NCI-H2029 treated with DMSO at 0.1 percent for 48 hours (cell line): ENCODE results near the gene SCAMP2.
"Not testable (repeated sequence)": the region's sequence is repeated elsewhere in the genome, so short reads cannot be mapped to it uniquely, and the experiment has no call there.

ENCODE experiments used
- DNase-seq: peaks from one replicate; lab custom pipeline; 2025; lab: John Stamatoyannopoulos, UW

The SCAMP2 gene

DNA sequence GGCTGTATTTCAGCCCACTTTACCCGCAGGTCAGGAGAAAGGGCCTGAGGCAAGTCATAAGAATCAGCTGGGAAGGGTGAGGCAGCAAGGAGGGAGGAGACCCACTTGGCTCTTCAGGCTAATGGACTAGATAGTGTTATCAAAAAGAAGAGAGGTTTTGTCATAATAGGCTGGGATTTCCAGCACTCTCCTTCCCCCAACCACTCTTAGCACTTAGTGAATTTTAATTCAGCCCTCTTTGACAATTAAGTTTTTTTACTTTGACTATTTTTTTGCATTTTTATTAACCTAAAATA, 17.4 kb upstream of the SCAMP2 start:
- no peak for DNase-seq

DNA sequence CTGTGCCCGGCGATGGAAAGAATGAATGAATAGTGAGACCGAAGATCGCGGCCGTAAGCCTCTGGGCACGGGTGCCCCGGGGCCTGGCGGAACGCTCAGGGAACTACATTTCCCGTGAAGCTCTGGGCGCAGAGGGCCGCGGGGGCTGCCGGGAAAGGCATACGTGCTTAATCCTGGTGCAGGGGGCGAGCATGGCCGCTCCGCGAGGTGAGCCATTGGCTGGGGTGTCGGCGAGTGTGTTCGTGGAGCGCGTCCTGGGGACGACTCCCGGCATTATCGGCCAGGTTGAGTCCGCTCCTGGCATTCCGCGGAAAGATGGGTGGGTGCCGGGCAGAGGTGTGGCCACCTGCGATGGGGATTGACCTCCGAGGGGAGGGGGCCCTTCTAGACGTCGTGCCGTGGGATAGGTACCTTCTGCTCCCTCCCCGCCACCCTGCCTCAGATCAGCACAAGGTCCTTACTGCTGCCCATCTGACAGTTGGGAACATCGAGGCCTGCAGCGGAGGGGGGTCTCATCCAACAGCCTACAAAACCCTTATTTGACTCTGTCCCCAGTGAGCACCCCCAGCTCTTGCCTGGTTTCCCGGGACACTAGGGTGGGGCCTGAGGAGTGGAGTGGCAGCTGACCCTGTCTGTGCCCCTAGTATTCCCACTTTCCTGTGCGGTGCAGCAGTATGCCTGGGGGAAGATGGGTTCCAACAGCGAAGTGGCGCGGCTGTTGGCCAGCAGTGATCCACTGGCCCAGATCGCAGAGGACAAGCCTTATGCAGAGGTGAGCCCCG, 16.9 kb upstream of the SCAMP2 start, which contains the start of gene MPI:
Gene MPI, plus strand, starts transcription at position 160 of the 782 bp plus-strand sequence. Its CDS starts 32 bp downstream, at position 192.
- DNase-seq, result no peak

DNA sequence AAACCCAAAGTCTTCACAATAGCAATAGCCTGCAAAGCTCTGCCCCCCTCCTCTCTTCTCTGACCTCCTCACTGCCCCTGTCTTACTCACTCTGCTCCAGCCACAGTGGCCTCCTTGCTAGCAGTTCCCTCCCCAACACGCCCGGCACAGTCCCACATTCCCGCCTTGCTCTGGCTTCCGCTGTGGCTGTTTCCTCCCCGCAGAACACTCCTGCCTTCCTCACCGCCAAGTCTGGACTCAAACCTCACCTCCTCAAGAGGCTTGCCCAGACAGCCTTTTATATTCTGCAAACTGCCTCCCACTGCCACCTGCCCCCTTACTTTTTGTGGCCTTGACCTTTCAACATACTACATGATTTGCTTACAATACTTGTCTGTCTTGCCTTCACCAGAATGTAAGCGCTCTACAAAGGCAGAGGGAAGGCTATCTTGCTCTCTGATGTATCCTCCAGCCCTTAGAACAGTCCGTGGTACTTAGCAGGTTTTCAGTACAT, 16.3 kb upstream of the SCAMP2 start:
- DNase-seq, result no peak

DNA sequence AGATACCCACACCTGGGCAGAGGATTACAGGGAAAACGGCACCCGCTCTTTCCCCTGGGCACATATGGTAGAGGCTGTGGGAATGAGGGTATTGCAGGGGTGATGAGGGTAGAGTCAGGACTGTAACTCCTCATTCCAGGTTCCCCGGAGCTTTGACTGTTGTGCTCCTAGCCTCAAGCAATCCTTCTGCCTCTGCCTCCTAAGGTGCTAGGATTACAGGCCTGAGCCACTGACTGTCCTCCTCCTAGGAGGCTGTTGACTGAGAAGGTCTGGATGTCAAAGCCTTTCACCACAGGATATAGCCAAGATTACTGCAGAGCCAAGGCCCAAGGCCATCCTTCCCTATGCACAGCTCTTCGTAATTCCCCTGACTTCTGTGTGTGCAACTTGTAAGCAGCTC, 15.6 kb upstream of the SCAMP2 start:
- no peak for DNase-seq

DNA sequence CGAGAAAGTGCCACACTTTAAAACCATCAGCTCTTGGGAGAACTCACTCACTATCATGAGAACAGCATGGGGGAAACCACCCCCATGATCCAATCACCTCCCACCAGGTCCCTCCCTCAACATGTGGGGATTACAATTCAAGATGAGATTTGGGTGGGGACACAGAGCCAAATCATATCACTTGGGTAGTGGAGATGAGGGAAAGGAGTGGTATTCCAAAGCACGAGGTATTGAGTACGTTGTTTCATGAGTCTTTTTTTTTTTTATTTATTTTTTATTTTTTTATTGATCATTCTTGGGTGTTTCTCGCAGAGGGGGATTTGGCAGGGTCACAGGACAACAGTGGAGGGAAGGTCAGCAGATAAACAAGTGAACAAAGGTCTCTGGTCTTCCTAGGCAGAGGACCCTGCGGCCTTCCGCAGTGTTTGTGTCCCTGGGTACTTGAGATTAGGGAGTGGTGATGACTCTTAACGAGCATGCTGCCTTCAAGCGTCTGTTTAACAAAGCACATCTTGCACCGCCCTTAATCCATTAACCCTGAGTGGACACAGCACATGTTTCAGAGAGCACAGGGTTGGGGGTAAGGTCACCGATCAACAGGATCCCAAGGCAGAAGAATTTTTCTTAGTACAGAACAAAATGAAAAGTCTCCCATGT, 14.5 kb upstream of the SCAMP2 start:
- not testable (repeated sequence) for DNase-seq

DNA sequence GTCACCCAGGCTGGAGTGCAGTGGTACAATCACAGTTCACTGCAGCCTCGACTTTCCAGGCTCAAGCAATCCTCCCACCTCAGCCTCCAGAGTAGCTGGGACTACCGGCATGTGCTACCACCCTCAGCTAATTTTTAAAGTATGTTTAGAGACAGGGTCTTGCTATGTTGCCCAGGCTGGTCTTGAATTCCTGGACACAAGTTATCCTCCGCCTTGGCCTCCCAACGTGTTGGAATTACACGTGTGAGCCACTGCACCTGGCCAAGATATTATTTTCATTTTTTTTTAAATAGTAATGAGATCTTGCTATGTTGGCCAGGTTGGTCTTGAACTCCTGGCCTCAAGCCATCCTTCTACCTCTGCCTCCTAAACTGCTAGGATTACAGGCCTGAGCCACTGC, 12.3 kb upstream of the SCAMP2 start:
- DNase-seq, result no peak

DNA sequence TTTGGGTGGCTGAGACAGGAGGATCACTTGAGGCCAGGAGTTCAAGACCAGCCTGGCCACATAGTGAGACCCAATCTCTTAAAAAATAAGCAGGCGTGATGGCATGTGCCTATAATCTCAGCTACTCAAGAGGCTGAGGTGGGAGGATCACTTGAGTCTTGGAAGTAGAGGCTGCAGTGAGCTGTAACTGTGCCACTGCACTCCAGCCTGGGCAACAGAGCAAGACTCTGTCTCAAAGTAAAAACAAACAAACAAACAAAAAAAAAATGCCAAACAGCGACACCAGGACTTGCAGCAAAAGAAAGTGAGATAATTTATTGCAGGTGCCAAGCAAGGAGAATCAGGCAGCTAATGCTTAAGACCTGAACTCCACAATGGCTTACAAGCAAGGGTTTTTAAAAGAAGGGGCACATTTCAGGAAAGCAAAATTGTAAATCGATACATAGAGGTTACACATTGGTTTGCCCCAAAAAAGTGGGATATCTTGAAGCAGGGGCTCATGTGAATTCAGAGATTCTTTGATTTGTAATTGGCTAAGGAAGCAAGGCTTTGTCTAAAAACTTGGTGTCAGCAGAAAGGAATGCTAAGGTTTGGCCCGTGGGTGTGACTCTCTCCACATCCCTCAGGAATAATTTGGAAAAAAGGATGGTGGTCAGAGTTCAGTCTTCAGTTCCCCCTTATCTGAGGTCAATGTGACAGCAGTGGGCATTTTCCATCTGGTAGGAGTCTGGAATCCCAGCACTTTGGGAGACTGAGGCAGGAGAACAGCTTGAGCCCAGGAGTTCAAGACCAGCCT, 11.5 kb upstream of the SCAMP2 start:
- DNase-seq, result no peak

DNA sequence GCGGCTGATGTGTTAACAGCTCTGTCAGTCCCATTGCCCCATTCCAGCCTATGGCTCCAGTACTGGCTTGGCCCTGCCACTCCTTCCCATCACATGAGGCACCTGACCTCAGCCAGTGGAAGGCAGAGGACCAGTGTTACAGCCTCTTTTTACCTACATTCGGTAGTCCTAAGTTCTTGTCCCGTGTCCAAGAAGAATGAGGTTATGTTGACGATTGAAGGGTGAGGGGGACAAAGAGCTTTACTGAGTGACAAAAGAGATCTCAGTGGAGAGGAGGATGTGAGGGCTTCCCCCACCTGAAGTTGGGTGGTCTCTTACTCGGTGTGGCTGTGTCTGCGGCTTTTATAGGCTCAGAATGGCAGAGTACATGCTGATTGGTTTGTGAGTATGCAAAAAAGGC, 9.4 kb upstream of the SCAMP2 start:
- DNase-seq, result no peak

DNA sequence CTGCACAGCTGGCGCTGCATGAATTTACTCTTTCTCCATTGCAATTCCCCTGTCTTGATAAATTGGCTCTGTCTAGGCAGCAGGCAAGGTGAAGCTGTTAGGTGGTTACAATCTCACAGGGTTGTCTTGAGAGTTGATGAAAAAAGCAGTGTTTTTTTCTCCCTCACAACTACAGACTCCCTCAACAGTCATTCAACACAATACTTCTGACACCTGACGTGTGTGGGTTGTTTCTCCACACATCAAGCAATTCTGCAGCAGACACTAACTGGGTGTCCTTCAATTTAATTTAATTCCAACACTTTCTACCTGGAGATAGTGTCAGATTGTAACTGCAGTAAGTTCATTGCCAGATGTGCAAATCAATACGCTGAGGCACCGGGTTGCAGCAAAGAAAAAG, 5.1 kb upstream of the SCAMP2 start:
- no peak for DNase-seq

DNA sequence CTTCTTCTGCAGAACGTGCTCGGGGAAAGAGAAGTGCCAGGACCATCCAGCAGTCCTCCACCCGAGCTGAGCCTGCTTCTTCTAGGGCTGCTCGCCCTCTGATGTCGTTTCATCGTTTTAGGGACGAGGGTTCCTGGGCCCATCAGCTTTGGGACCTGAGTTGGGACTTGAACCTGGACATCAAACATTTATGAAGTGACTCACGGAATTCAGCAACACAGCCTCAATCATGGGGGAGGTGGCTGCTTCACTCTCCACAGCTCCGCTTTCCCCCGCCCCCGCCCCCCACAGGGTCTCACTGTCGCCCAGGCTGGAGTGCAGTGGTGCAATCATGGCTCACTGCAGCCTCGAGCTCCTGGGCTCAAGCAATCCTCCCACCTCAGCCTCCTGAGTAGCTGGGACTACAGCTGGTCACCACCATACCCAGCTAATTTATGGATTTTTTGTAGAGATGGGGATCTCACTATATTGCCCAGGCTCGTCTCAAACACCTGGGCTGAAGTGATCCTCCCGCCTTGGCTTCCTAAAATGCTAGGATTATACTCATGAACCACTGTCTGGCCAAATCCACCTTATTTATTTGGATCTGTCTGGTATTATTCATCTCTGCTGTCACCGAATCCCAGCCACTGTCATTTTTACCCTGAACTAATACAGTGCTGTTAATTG, 725 bp upstream of the SCAMP2 start:
- DNase-seq, result no peak

DNA sequence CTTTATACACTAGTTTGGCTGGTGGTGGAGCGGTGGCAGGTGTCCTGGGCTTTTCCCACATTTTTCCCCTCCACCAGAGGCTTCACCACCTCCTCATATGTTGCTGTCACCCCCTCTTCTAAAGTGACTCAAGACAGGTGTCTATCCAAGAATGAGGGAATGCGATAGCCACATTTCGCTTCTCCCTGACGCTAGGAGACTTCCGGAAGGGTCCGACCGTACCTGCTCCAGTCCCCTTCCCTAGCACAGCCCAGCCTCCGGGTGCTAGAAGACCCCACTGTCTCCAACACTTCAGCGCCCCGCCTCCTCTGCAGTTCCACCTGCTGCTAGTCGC, 496 bp downstream of the SCAMP2 start:
- DNase-seq, result no peak

DNA sequence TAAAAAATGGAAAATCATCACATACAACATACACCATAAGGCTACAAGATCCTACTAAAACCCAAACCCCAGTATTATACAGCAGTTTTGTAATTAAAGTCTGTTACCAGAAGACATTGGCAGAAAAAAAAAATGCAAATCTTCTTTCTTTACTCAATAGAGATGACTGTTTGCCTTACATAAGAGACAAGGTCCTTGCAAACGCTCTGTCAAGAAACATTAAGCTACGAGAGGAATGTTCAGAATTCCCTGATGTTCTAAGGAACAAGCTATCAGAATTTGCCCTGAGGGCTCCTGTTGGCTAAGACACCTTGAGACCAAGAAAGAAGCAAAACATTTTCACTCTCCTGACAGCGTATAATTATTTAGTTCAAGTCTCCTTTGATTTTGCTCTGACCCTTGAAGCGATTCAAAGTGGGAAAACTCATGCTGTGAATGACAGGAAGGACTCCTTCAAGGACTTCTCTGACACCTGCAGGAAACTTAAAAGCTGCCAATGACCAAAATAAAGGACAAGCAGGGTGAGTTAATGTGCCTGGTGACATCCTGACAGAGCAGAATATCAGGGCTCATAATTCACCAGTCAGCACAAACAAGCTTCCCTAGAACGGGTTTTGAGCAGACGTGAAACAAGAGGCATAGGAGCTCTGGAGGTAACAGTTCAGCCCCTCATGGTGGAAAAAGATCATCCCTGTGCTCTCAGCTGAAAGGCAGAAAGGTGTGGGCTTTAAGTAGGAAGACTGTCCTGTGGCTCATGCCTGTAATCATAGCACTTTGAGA, 2.5 kb downstream of the SCAMP2 start:
- DNase-seq, result no peak

DNA sequence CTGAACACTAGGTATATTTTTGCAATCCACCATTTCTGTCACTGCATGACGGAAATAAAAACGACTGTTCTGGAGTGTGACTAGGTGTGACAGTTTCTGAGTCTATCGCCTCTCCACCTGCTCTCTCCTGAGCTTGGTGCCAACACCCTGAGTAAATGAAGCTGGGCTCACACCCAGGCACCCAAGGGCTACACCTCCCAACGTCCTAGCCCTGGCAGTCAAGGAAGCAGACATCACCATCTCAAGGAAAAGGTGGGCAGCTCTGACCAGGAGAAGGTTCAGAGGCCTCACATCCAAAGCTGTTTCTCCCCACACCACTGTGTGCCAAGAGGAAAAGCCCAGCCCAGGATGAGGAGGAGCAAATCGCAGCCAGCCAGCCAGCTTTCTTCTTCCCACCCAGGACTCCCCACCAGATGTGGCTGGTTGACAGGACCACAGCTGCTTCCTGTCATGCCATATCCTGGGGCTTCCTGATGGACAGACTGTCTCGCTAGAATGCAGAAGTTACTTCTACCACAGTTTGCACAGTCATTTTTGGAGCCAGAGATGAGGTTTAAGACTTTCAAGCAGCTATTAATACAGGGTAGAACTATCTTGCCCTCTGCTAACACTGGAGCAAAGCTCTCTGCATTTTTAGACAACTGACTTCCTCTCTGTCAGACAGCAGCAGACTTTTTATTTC, 3.3 kb downstream of the SCAMP2 start:
- DNase-seq, result no peak

DNA sequence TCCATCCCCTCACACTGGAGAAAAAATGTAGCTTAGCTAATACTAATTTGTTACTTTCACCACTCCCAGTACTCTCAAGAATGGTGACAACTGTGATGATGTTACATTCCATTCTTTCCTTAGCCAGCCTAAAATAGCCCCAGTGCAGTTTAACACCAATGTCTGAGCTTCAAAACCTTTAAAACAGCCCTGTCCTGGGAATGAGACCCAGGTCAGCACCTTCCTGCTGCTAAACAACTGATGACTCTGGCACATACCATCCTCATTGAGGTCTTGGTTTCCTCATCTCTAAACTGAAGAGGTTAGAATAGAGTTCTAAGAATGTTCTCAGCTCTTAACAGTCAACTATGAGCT, 3.8 kb downstream of the SCAMP2 start:
- no peak for DNase-seq

DNA sequence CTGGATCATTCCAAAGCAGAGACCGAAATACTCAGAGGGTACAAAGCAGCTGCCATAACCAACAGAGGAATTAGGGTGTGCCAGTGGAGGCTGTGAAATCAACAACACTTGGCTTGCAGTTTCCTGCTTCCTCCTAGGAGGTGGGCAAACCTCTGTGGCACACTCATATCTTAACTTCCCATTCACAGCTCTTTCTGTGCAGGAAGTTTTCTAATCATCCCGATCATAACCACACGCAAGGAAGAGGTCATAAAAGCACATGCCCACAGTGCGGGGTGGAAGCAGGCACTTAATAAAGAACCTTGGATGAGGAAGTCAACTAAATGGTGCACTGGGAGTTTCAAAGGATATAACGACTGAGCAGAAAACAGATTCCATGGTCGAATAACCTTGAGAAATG, 5.1 kb downstream of the SCAMP2 start:
- DNase-seq, result no peak

DNA sequence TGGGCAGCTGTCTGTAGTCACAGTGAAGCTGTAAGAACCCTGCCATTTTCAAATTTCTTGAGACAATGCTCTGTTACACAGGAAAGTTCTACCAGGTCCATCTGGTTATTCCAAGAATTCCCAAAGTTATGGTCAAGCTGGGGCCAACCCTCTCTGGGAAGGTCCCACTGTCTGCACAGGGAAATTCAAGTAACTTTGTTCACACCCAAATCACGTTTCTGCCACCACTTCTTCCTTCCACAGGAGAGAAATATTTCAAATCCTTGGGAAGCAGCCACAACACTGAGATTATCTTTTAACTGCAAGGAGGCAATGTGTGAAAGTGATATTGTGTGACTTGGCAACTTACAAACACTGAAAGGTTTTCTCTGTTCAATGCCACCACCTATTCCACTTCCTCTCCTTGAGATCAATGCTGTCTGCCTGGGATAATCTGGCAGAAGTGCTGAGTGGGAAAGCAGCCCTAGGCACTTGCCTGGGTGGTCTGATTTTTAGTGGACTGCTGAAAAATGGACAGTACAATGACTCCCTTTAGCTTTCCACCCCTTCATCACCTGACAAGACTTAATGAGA, 5.6 kb downstream of the SCAMP2 start:
- no peak for DNase-seq

DNA sequence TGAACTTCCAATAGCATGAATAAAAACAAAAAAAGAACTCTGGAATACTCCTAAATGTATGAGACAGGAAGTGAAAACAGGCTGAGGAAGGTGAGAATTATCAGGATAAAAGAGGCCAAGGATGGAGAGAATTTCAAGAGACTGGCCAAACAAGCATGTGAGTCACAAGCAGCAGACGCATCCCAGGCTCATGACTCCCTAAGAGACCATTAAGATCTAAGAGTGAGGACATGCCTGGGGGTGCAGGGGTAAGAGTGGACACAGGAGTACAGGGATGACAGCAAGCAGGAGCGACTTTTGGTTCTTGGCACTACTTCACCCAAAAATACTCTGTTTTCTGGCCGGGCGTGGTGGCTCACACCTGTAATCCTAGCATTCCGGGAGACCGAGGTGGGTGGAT, 7.1 kb downstream of the SCAMP2 start:
- no peak for DNase-seq

DNA sequence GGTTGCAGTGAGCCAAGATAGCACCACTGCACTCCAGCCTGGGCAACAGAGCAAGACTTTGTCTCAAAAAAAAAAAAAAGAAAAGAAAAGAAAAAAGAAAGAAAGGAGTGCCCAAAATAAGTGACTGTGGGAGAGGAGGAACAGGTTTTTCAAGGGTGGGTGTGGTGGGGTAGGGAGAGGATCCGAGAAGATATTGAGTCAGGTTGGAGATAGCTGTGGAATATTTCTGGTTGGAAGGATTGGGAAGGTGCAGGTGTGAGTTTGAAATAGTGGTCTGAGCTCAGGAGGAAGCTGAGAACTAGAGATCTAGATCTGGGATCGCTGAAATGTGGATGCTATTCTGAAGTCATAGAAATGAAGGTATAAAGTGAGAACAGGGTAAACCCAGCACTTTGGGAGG, 7.8 kb downstream of the SCAMP2 start:
- DNase-seq, result no peak

DNA sequence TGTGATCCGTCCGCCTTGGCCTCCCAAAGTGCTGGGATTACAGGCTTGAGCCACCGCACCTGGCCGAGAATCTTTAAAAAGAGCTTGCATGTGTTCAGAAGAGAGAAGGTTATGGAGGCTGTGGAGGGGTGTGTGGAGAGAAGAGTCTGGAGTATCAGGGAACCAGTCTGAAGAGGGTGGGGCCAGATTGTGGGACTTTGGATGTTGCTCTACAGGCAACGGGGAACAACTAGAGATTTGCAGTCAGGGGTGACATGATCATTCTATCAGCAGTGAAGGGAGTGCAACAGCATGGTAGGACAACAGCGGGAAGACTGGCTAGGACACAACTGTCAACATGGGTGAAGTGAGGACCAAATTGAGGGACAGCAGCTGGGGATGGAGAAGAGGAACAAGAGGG, 8.9 kb downstream of the SCAMP2 start:
- DNase-seq, result no peak

DNA sequence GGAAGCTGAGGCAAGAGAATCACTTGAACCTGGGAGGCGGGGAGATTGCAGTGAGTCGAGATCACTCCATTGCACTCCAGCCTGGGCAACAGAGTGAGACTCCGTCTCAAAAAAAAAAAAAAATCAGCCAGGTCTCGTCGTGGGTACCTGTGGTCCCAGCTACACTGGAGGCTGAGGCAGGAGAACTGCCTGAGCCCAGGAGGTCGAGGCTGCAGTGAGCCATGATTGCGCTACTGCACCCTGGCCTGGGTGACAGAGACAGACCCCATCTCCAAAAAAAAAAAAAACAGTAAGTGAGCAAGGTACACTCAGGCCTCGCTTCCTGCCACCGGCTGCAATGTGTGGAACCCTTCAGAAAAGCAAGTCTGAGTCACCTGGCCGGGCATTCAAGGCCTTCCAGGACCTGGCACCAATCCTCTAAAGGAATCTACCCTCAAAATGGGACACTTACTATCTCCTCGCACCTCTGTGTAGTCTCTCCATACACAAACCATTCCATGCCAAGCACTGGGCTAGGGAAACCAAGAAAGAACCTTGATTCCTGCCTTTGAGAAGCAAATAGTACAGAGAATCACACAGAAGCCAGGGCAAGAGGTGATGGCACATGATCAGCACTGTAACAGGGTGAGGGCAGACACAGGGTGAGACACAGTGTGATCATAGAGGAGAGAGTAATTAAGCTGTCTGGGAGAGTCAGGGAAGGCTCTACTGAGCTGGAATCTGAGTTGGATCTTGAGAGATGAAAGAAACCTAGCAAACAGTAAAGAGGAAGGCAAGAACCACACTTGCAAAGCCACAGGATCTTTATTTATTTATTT, 9.7 kb downstream of the SCAMP2 start:
- DNase-seq, result no peak
